PFSK-1 (cell line): ENCODE measurements around the gene SAFB.

Source experiments
- FOXP2 ChIP-seq: optimal IDR thresholded peaks from 2 replicates; pipeline ENCODE3; 2011; ENCODE audit warnings: borderline replicate concordance, control low read depth, inconsistent platforms; ENCODE audit not compliant: insufficient read depth; ENCODE audit errors: extremely low read length, extremely low read depth
- POLR2AphosphoS5 ChIP-seq: IDR thresholded peaks from 2 replicates; pipeline ENCODE4 v1.6.1; 2012; ENCODE audit warnings: low read depth, mild to moderate bottlenecking, control low read depth, low read length, moderate library complexity
- REST ChIP-seq, 2 experiments: IDR thresholded peaks; 2 replicates each; pipeline versions ENCODE4 v1.6.1 to v1.8.0; 2011 to 2012; ENCODE audit warnings: low read depth in 2 of 2, low read length in 2 of 2, control low read depth in 1 of 2, inconsistent platforms in 1 of 2, mild to moderate bottlenecking in 1 of 2, moderate library complexity in 1 of 2; ENCODE audit not compliant: insufficient read depth in 1 of 2
- SIN3A ChIP-seq: IDR thresholded peaks from 2 replicates; pipeline ENCODE4 v1.6.1; 2012; ENCODE audit warnings: mild to moderate bottlenecking, low read length, moderate library complexity, borderline replicate concordance; ENCODE audit not compliant: insufficient read depth
- TAF1 ChIP-seq: IDR thresholded peaks from 2 replicates; pipeline ENCODE4 v1.6.1; 2012; ENCODE audit warnings: low read length, control low read depth, borderline replicate concordance; ENCODE audit not compliant: insufficient read depth

The SAFB gene

GRCh38 chr19:5641171-5641570 lies 18.3 kb downstream of the SAFB start:
- TF ChIP-seq FOXP2 (no peak), TAF1 (no peak), SIN3A (no peak), REST (IDR thresholded peaks at IDR 0.05; ENCODE audit: insufficient read depth in 1 of 2, low read depth in 2 of 2, low read length in 2 of 2) (no peak), POLR2AphosphoS5 (no peak)

GRCh38 chr19:5642204-5642603 lies 19.3 kb downstream of the SAFB start:
- TF ChIP-seq TAF1 (no peak), POLR2AphosphoS5 (no peak), REST (IDR thresholded peaks at IDR 0.05; ENCODE audit: insufficient read depth in 1 of 2, low read depth in 2 of 2, low read length in 2 of 2) (no peak), FOXP2 (no peak), SIN3A (no peak)

- no peak for TF ChIP-seq POLR2AphosphoS5
- TF ChIP-seq REST (IDR thresholded peaks at IDR 0.05; ENCODE audit: insufficient read depth in 1 of 2, low read depth in 2 of 2, low read length in 2 of 2), result no peak
- no peak for TF ChIP-seq FOXP2
- no peak for TF ChIP-seq SIN3A
- TF ChIP-seq TAF1, result no peak
Measured at GRCh38 chr19:5643060-5643459, 20.2 kb downstream of the SAFB start.

GRCh38 chr19:5644037-5644436 lies 21.2 kb downstream of the SAFB start:
- no peak for TF ChIP-seq REST (IDR thresholded peaks at IDR 0.05; ENCODE audit: insufficient read depth in 1 of 2, low read depth in 2 of 2, low read length in 2 of 2)
- no peak for TF ChIP-seq FOXP2
- TF ChIP-seq SIN3A, result no peak
- TF ChIP-seq TAF1, result no peak
- TF ChIP-seq POLR2AphosphoS5, result no peak

GRCh38 chr19:5645409-5645808 lies 22.5 kb downstream of the SAFB start:
- TF ChIP-seq POLR2AphosphoS5 (no peak), REST (IDR thresholded peaks at IDR 0.05; ENCODE audit: insufficient read depth in 1 of 2, low read depth in 2 of 2, low read length in 2 of 2) (no peak), TAF1 (no peak), SIN3A (no peak), FOXP2 (no peak)
